Panc1 (cell line): Measurements from ENCODE around the gene TSKS. TPM values are rescaled to one million over a fixed set of nuclear protein-coding genes. Genes with fewer than 3 reads are reported as not detected.

Experiments used
- ATAC-seq: fragments of 200-7000 bp; cut with Tn5 transposase; 2 replicates; pipeline ENCODE4 v1.9.1; 2020; ENCODE audit warnings: mild to moderate bottlenecking, moderate library complexity
- BruUV-seq: library from RNA; stranded (reverse); fragments of 400-500 nt; replicated peaks from 2 replicates; lab custom pipeline; 2021; lab: Mats Ljungman, UMichigan
- CTCF ChIA-PET: fragments of 300-600 bp; sonication (Branson Sonifier 250); formaldehyde crosslinking; loops from one replicate; lab custom pipeline; 2022; ENCODE audit warnings: antibody characterized with exemption; lab: Charles Lee
- POLR2A ChIA-PET: fragments of 300-600 bp; sonication (Branson Sonifier 250); formaldehyde crosslinking; loops from one replicate; lab custom pipeline; 2022; ENCODE audit warnings: antibody characterized with exemption; lab: Charles Lee
- DNase-seq: peaks from one replicate; pipeline ENCODE4 v3.0.0-alpha.2; 2010; ENCODE audit warnings: low read depth, low spot score
- H3K27ac ChIP-seq: 2 replicates; pipeline ENCODE4 v1.5.1; 2011; ENCODE audit warnings: mild to moderate bottlenecking, low read length, inconsistent platforms
- H3K27me3 ChIP-seq: fragments of 200-500 bp; sonication (Bioruptor generic); 2 replicates; pipeline ENCODE4 v1.6.0; 2014; ENCODE audit warnings: low read length, inconsistent platforms; ENCODE audit not compliant: control insufficient read depth, insufficient read depth
- H3K36me3 ChIP-seq: fragments of 200-500 bp; sonication (Bioruptor generic); 2 replicates; pipeline ENCODE4 v1.5.1; 2014; ENCODE audit warnings: inconsistent platforms, mild to moderate bottlenecking, low read length, moderate library complexity; ENCODE audit not compliant: control insufficient read depth, insufficient read depth
- H3K4me1 ChIP-seq: 2 replicates; pipeline ENCODE4 v1.5.1; 2011; ENCODE audit warnings: inconsistent platforms, mild to moderate bottlenecking, low read length, moderate library complexity; ENCODE audit not compliant: control insufficient read depth, insufficient read depth
- H3K4me3 ChIP-seq, 2 experiments: 2 replicates each; pipeline ENCODE4 v1.5.1; 2011 to 2012; ENCODE audit warnings: low read depth in 2 of 2, low read length in 2 of 2, mild to moderate bottlenecking in 2 of 2, inconsistent platforms in 1 of 2, moderate library complexity in 1 of 2
- H3K9me3 ChIP-seq: fragments of 200-500 bp; sonication (Bioruptor generic); 2 replicates; pipeline ENCODE4 v1.5.1; 2014; ENCODE audit warnings: low read depth, mild to moderate bottlenecking, inconsistent platforms, low read length, moderate library complexity; ENCODE audit not compliant: control insufficient read depth, insufficient read depth
- POLR2AphosphoS5 ChIP-seq: IDR thresholded peaks from 2 replicates; pipeline ENCODE4 v1.6.1; 2012; ENCODE audit warnings: mild to moderate bottlenecking, low read depth, low read length, moderate library complexity
- SIN3A ChIP-seq: IDR thresholded peaks from 2 replicates; pipeline ENCODE4 v1.6.1; 2012; ENCODE audit warnings: low read depth, mild to moderate bottlenecking, low read length, moderate library complexity, borderline replicate concordance; ENCODE audit not compliant: insufficient read depth
- TCF7L2 ChIP-seq: IDR thresholded peaks from 2 replicates; pipeline ENCODE4 v1.6.1; 2011; ENCODE audit warnings: mild to moderate bottlenecking, low read depth, low read length, inconsistent platforms
- in situ Hi-C: cut with HindIII; loops from 2 replicates; pipeline ENCODE4 v1.10.0; 2016; ENCODE audit warnings: low sequenced_read_pairs, low pct_unique_long_range_greater_than_20kb
- intact Hi-C: fragments of 100-400 bp; cut with micrococcal nuclease; formaldehyde crosslinking; loops from one replicate; pipeline ENCODE4 v1.10.0; 2022; ENCODE audit not compliant: unreplicated experiment
- total RNA-seq: library from RNA; stranded (reverse); gene quantifications from one replicate; pipeline ENCODE4 v1.2.1, GENCODE V29; 2021; ENCODE audit not compliant: unreplicated experiment
- TF ChIP-seq, protein P1 (sequence below), 2 experiments: IDR thresholded peaks; 2 replicates each; pipeline ENCODE4 v1.6.1; 2011 to 2012; ENCODE audit warnings: low read depth in 2 of 2, control low read depth in 1 of 2, low read length in 1 of 2, mild to moderate bottlenecking in 1 of 2, moderate library complexity in 1 of 2; ENCODE audit not compliant: insufficient read depth in 1 of 2
- TF ChIP-seq, protein P2 (sequence below): fragments of 450-650 bp; IDR thresholded peaks from 2 replicates; pipeline ENCODE4 v1.5.1; 2017; ENCODE audit warnings: mild to moderate bottlenecking

TSKS gene
- total RNA-seq, 1 experiment from 2014 or later = not detected

DNA sequence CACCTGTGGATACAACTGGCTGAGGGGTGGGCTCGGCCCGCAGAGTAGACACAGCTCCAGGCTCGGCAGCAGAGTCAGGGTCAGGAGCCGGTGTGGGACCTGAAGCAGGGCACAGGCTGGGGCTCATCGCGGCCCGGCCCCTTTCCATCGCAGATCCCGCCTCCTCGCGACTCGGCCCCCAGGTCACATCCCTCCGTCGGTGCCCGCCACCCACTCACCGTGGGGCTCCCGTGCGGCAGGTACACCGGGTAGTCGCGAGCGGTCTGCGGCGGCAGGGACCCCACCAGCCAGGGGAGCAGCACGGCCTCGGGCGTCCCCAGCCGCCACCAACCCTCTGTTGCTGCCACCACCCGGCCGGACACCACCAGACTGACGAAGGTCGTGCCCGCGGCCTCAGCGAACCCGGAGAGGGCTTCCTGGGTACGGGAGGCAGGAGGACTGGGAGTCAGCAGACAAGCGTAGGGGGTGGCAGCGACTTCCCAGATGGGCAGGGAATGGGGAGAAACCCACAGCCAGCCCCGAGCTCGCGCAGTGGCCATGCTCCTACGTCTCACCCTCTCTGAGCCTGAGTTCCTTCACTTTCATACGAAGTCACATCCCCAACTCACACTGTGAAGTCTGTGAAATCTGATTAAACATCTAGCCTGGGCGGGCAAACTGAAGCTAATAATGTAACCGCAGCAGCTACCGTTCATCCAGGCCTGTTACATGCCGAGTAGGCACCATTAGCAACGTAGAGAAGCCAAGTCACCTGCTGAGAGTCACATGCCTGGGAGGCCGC lies 46.2 kb upstream of the TSKS start:
- in situ Hi-C loops = no loop called here
- no TSS peak for BruUV-seq
- no peaks in the 10 kb centered on the region for H3K27me3 ChIP-seq
- TF ChIP-seq SIN3A (peak; percentile 55; the same call in 1 of the 2 replicates), POLR2AphosphoS5 (no peak)
- peak overlapping the region; percentile 72 for H3K27ac ChIP-seq
- peak overlapping the region; percentile 40 to 58 for H3K4me3 ChIP-seq
- DNase-seq = no peak
- POLR2A ChIA-PET = no interaction called here
- intact Hi-C loops = no loop called here
- CTCF ChIA-PET = interaction anchor here (0.7 kb wide), 1 partner anchor 133 kb away, joined by 3 read pairs; no protein-coding TSS in a partner anchor
- no peaks in the 10 kb centered on the region for H3K36me3 ChIP-seq
- peak; percentile 69 for ATAC-seq
- peaks cover 5% of the 10 kb centered on the region for H3K4me1 ChIP-seq
- H3K9me3 ChIP-seq = no peaks in the 10 kb centered on the region

DNA sequence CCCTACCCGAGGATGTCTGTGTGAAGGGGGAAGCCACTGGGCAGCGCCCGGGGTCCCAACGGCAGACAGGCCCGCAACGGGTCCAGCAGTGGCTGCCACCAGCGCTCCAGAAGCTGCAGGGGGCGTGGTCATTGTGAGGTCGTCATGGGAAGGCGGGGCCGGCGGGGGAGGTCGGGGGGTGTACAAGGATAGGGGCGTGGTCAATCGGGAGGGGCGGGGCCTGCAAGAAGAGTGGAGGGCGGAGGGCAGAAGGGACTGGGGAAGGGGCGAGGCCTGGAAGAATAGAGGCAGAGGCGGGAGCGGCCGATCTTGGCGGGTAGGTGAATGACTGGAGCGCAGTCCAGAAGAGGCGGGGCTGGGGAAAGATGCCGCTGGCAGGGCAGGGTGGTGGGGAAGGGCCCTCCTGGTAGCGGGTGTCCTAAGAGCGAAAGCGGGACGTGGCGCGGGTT lies 45.6 kb upstream of the TSKS start:
- Histone ChIP-seq H3K36me3 (no peaks in the 10 kb centered on the region), H3K4me3 (peak overlapping the region; percentile 40 to 58), H3K27ac (no peak overlapping the region), H3K9me3 (no peaks in the 10 kb centered on the region), H3K27me3 (no peaks in the 10 kb centered on the region), H3K4me1 (peaks cover 5% of the 10 kb centered on the region)
- in situ Hi-C loops = no loop called here
- ATAC-seq (peak; percentile 50), DNase-seq (no peak)
- POLR2A ChIA-PET = interaction anchor here (0.6 kb wide), 1 partner anchor 357 kb away, joined by 5 read pairs; no protein-coding TSS in a partner anchor
- BruUV-seq = no TSS peak
- CTCF ChIA-PET = no interaction called here
- intact Hi-C loops = no loop called here
- no peak for TF ChIP-seq SIN3A
- no peak for TF ChIP-seq POLR2AphosphoS5
- TF ChIP-seq, protein P1, sequence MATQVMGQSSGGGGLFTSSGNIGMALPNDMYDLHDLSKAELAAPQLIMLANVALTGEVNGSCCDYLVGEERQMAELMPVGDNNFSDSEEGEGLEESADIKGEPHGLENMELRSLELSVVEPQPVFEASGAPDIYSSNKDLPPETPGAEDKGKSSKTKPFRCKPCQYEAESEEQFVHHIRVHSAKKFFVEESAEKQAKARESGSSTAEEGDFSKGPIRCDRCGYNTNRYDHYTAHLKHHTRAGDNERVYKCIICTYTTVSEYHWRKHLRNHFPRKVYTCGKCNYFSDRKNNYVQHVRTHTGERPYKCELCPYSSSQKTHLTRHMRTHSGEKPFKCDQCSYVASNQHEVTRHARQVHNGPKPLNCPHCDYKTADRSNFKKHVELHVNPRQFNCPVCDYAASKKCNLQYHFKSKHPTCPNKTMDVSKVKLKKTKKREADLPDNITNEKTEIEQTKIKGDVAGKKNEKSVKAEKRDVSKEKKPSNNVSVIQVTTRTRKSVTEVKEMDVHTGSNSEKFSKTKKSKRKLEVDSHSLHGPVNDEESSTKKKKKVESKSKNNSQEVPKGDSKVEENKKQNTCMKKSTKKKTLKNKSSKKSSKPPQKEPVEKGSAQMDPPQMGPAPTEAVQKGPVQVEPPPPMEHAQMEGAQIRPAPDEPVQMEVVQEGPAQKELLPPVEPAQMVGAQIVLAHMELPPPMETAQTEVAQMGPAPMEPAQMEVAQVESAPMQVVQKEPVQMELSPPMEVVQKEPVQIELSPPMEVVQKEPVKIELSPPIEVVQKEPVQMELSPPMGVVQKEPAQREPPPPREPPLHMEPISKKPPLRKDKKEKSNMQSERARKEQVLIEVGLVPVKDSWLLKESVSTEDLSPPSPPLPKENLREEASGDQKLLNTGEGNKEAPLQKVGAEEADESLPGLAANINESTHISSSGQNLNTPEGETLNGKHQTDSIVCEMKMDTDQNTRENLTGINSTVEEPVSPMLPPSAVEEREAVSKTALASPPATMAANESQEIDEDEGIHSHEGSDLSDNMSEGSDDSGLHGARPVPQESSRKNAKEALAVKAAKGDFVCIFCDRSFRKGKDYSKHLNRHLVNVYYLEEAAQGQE (IDR thresholded peaks at IDR 0.05; ENCODE audit: insufficient read depth in 1 of 2, low read depth in 2 of 2, low read length in 1 of 2) = no peak
- TF ChIP-seq, protein P2, sequence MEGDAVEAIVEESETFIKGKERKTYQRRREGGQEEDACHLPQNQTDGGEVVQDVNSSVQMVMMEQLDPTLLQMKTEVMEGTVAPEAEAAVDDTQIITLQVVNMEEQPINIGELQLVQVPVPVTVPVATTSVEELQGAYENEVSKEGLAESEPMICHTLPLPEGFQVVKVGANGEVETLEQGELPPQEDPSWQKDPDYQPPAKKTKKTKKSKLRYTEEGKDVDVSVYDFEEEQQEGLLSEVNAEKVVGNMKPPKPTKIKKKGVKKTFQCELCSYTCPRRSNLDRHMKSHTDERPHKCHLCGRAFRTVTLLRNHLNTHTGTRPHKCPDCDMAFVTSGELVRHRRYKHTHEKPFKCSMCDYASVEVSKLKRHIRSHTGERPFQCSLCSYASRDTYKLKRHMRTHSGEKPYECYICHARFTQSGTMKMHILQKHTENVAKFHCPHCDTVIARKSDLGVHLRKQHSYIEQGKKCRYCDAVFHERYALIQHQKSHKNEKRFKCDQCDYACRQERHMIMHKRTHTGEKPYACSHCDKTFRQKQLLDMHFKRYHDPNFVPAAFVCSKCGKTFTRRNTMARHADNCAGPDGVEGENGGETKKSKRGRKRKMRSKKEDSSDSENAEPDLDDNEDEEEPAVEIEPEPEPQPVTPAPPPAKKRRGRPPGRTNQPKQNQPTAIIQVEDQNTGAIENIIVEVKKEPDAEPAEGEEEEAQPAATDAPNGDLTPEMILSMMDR = no peak
- TF ChIP-seq TCF7L2 = no peak
